RWPE2 (cell line): ENCODE results near the gene PNMA8B.

Experiments
- ATAC-seq: fragments of 200-7000 bp; cut with Tn5 transposase; 3 replicates; pipeline ENCODE4 v1.9.1; 2021; ENCODE audit warnings: low read depth
- DNase-seq: peaks from one replicate; pipeline ENCODE4 v3.0.0-alpha.2; 2020; ENCODE audit warnings: low spot score
- H3K27ac ChIP-seq: fragments of 450-650 bp; 2 replicates; pipeline ENCODE4 v1.5.1; 2017; ENCODE audit warnings: mild to moderate bottlenecking; ENCODE audit not compliant: poor library complexity, severe bottlenecking
- H3K27me3 ChIP-seq: fragments of 250-450 bp; sonication (Bioruptor Pico); 2 replicates; pipeline ENCODE4 v1.5.1; 2021; ENCODE audit warnings: mild to moderate bottlenecking, moderate library complexity; ENCODE audit not compliant: insufficient read depth, poor library complexity, severe bottlenecking
- H3K36me3 ChIP-seq: fragments of 250-450 bp; sonication (Bioruptor Pico); 2 replicates; pipeline ENCODE4 v1.5.1; 2020; ENCODE audit warnings: low read depth, mild to moderate bottlenecking, moderate library complexity
- H3K4me1 ChIP-seq: fragments of 250-450 bp; sonication (Bioruptor Pico); 2 replicates; pipeline ENCODE4 v1.5.1; 2021; ENCODE audit warnings: mild to moderate bottlenecking, moderate library complexity; ENCODE audit not compliant: insufficient read depth, poor library complexity, severe bottlenecking
- H3K4me3 ChIP-seq: fragments of 250-450 bp; sonication (Bioruptor Pico); 2 replicates; pipeline ENCODE4 v1.5.1; 2021; ENCODE audit warnings: mild to moderate bottlenecking, moderate library complexity; ENCODE audit not compliant: severe bottlenecking
- H3K9me3 ChIP-seq: fragments of 250-450 bp; sonication (Bioruptor Pico); 2 replicates; pipeline ENCODE4 v1.5.1; 2021; ENCODE audit warnings: mild to moderate bottlenecking, moderate library complexity; ENCODE audit not compliant: severe bottlenecking
- CTCF ChIP-seq: fragments of 450-650 bp; IDR thresholded peaks from one replicate; pipeline ENCODE4 v1.5.1; 2017; ENCODE audit warnings: mild to moderate bottlenecking, moderate library complexity; ENCODE audit not compliant: poor library complexity, severe bottlenecking

PNMA8B gene

GRCh38 chr19:46466536-46467196 is 29.0 kb downstream of the PNMA8B start:
- Histone ChIP-seq H3K27me3 (no peaks in the 10 kb centered on the region), H3K27ac (peak overlapping the region; percentile 86), H3K4me3 (no peak overlapping the region), H3K36me3 (no peaks in the 10 kb centered on the region), H3K9me3 (no peaks in the 10 kb centered on the region), H3K4me1 (peaks cover 20% of the 10 kb centered on the region)
- no peak for DNase-seq
- ATAC-seq: peak; percentile 75
- no peak for TF ChIP-seq CTCF

GRCh38 chr19:46463516-46463915 is 32.2 kb downstream of the PNMA8B start:
- no peaks in the 10 kb centered on the region for H3K36me3 ChIP-seq
- no peak for DNase-seq
- ATAC-seq: no peak
- H3K4me3 ChIP-seq: no peak overlapping the region
- H3K27me3 ChIP-seq: no peaks in the 10 kb centered on the region
- peaks cover 36% of the 10 kb centered on the region for H3K4me1 ChIP-seq
- TF ChIP-seq CTCF: no peak
- peak overlapping the region; percentile 4 for H3K27ac ChIP-seq
- H3K9me3 ChIP-seq: no peaks in the 10 kb centered on the region

- DNase-seq: peak; percentile 79
These were observed 34.1 kb downstream of the PNMA8B start for GRCh38 chr19:46461537-46461936.

GRCh38 chr19:46460981-46461380 is 34.7 kb downstream of the PNMA8B start:
- Histone ChIP-seq H3K4me1 (peaks cover 25% of the 10 kb centered on the region), H3K9me3 (no peaks in the 10 kb centered on the region), H3K36me3 (no peaks in the 10 kb centered on the region), H3K4me3 (no peak overlapping the region), H3K27ac (peak overlapping the region; percentile 72), H3K27me3 (no peaks in the 10 kb centered on the region)
- ATAC-seq (peak; percentile 58; the same call in 2 of the 3 replicates), DNase-seq (no peak)
- TF ChIP-seq CTCF: no peak

More at GRCh38 chr19:46461537-46461936, 34.1 kb downstream of the PNMA8B start:
- Histone ChIP-seq H3K36me3 (no peaks in the 10 kb centered on the region), H3K27ac (peak overlapping the region; percentile 72), H3K9me3 (no peaks in the 10 kb centered on the region), H3K27me3 (no peaks in the 10 kb centered on the region), H3K4me3 (no peak overlapping the region), H3K4me1 (peaks cover 27% of the 10 kb centered on the region)
- peak; percentile 87 for ATAC-seq
- no peak for TF ChIP-seq CTCF

GRCh38 chr19:46460055-46460454 is 35.6 kb downstream of the PNMA8B start:
- H3K4me3 ChIP-seq: no peak overlapping the region
- no peak for ATAC-seq
- H3K27me3 ChIP-seq: no peaks in the 10 kb centered on the region

More at GRCh38 chr19:46460055-46460454, 35.6 kb downstream of the PNMA8B start:
- Histone ChIP-seq H3K9me3 (no peaks in the 10 kb centered on the region), H3K36me3 (no peaks in the 10 kb centered on the region), H3K4me1 (peaks cover 24% of the 10 kb centered on the region), H3K27ac (peak overlapping the region; percentile 72)
- TF ChIP-seq CTCF: no peak
- no peak for DNase-seq
